ENCODE results near the gene CSMD2.

- TF ChIP-seq POLR2A (IDR thresholded peaks at IDR 0.05) = no peak
- TF ChIP-seq, protein P1, sequence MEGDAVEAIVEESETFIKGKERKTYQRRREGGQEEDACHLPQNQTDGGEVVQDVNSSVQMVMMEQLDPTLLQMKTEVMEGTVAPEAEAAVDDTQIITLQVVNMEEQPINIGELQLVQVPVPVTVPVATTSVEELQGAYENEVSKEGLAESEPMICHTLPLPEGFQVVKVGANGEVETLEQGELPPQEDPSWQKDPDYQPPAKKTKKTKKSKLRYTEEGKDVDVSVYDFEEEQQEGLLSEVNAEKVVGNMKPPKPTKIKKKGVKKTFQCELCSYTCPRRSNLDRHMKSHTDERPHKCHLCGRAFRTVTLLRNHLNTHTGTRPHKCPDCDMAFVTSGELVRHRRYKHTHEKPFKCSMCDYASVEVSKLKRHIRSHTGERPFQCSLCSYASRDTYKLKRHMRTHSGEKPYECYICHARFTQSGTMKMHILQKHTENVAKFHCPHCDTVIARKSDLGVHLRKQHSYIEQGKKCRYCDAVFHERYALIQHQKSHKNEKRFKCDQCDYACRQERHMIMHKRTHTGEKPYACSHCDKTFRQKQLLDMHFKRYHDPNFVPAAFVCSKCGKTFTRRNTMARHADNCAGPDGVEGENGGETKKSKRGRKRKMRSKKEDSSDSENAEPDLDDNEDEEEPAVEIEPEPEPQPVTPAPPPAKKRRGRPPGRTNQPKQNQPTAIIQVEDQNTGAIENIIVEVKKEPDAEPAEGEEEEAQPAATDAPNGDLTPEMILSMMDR (IDR thresholded peaks at IDR 0.05) = no peak
- TF ChIP-seq POLR2AphosphoS5 (IDR thresholded peaks at IDR 0.05) = no peak
- no peak for TF ChIP-seq EP300 (IDR thresholded peaks at IDR 0.05; ENCODE audit: low read depth)
Observed at GRCh38 chr1:33653226-33653625, 511.8 kb downstream of the CSMD2 start.

Data from transverse colon (tissue), 4 donors.